NCI-H2196 treated with DMSO at 0.1 percent for 48 hours (cell line): ENCODE data around the gene ZDHHC11.
"Not testable (repeated sequence)": the region's sequence is repeated elsewhere in the genome, so short reads cannot be mapped to it uniquely, and the experiment has no call there.

Experiments
- DNase-seq: peaks from one replicate; lab custom pipeline; 2025; ENCODE audit not compliant: unreplicated experiment; lab: John Stamatoyannopoulos, UW

ZDHHC11 gene

GRCh38 chr5:845676-846601, 4.8 kb downstream of the ZDHHC11 start:
- DNase-seq, result not testable (repeated sequence)

DNA sequence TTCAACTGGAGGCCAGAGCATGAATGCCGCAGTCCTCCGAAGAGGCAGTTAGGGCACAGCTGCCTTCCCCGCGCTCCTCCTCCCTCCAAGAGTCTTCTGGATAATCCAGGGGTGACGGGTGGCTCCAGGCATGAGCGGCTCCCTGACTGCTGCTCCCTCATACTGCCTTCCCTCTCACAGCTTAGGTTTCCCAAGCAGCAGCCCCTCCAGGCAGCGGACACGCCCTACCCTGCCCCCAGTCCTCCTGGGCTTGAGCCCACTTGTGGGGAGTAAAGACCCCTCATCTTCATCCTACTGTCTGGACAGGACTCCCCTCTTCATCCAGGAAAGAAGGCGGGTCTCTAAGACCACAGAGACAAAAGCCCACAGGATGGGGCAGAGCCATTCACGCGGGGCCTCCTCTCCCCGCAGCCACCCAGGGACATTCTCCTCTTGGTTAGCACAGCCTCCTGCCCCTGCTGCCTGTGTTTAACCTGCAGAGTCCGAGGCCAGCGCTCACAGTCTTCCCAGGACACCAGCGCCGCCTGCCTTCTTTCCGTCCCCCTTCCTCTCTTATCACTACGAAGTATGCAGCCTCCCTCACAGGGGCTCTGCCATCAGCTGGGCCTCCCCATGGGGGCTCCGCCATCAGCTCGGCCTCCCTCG, 5.6 kb downstream of the ZDHHC11 start:
- DNase-seq, result not testable (repeated sequence)

DNA sequence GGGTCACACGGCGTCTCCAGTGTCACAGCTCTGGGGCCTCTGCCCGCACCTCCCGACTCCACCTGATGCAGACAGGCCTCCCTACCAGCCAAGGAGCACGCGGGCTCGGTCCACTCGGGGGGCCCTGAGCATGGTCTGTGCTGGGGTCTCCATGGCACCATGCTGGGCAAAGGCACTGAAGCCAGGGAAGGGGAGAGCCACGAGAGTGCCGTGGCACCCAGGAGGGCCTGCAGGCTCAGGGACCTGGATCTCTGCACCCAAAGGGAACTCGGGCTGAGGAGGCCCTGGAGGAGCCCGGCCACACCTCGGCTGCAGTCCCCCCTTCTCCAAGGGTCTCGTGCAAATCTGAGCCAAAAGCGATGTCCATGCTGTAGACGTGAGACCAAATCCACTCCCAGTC, 6.4 kb downstream of the ZDHHC11 start:
- DNase-seq, result not testable (repeated sequence)

- DNase-seq, result not testable (repeated sequence)
These were observed 6.9 kb downstream of the ZDHHC11 start for GRCh38 chr5:843926-844325.

- DNase-seq, result not testable (repeated sequence)
These were observed 7.4 kb downstream of the ZDHHC11 start for GRCh38 chr5:843371-843770.

DNA sequence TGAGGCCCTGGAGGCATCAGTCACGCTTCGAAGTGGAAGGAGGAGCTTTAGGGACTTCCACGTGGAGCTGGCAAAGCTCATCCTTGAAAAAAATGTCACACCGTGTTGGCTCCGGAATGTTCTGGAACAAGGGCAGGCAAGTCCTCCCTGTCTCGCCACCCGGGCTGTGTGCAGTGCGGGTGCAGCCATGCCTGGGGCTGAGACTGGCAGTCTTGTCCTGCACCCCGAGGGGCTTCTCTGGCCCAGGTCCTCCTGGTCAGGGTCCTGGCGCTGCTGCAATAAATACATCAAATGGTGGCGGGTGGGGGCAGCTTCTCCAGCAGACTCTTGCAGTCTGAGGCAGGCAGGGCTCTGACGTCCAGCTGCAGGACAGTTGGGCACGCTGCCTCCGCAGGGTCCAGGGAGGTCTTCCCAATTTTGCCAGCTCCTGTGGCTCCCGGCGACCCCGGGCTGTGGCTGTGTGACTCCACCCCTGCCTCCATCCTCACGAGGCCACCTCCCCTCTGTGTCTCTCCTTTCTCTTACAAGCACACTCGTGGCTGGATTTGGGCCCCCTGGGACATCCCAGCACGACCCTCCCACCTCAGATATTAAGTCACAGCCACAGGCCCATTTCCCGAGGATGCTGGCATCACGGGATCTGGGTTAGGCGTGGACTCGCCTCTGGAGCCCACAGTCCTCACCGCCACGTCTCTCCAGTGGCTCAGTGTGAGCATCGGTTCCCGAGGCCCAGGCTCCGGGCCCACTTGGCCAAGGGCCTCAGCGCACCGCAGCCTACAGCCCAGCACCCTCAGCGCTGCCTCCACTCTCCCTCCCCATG, 8.2 kb downstream of the ZDHHC11 start:
- not testable (repeated sequence) for DNase-seq

DNA sequence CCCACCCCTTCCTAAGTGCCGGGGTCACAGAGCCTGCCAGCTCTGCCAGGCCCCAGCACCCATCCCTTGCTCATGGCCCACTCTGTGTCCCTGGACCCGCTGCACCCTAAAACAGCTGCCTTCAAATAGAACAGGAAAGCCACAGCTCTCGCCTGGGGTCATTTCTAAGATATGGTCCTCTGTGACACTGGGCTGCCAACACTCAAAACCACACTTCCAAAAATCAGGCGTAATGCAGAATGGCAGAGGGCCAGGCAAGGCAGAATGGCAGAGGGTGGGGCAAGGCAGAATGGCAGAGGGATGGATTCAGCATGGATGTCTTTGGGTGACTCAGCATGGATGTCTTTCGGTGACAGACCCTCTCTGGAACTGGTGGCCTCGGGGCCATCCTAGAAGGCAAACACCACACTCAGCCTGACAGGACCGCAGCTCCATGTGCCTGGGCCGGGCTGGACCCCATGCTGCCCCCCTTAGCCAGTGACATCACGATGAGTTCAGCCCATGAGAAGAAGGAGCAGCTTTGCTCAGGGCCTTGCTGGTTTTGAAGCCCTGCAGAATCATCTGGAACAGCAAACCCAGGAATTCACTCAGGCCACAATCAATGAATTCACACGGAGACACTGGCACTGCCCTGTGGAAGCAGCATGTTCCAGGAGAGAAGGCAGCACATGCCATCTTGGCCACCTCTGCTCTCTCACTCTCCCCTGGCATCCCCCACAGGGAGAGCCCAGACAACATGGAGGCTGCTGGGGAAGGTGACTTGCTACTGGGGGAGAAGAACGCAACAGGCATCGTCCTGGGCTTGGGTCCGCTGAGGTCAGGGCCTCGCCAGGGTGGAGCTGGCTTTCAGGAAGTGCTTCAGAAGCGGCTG, 9.0 kb downstream of the ZDHHC11 start:
- DNase-seq, result not testable (repeated sequence)

DNA sequence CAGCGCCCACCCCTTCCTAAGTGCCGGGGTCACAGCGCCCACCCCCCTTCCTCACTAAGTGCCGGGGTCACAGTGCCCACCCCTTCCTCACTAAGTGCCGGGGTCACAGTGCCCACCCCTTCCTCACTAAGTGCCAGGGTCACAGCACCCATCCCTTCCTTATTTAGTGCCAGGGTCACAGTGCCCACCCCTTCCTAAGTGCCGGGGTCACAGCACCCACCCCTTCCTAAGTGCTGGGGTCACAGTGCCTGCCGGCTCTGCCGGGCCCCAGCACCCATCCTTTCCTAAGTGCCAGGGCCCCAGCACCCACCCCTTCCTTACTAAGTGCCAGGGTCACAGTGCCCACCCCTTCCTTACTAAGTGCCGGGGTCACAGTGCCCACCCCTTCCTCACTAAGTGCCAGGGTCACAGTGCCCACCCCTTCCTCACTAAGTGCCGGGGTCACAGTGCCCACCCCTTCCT, 9.8 kb downstream of the ZDHHC11 start:
- DNase-seq, result not testable (repeated sequence)

- DNase-seq, result not testable (repeated sequence)
These were observed 10.4 kb downstream of the ZDHHC11 start for GRCh38 chr5:840118-840973.

- not testable (repeated sequence) for DNase-seq
These were observed 12.3 kb downstream of the ZDHHC11 start for GRCh38 chr5:838431-838851.

DNA sequence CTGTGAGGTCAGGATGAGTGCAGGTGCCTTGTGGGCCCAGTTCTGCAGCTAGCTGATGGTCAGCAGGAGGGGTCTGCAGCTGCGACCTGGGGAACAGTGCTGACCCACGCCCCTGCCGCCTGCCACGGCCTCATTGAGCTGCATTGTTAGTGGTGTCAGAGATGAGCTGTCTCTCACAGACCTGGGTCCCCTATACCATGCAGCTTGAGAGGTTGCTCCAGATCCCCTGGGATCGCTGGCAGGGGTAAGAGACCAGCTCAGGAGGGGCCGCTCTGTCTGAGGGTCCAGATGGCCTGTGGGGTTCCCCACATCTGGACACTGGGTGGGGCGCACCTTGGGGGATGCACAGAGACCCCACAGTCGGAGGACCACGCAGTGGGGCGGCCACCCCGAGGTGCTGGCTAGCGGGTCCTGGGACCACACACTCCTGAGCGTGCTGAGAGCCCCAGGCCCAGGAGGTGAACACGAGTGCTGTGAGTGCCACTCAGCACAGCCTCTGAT, 13.1 kb downstream of the ZDHHC11 start:
- DNase-seq, result not testable (repeated sequence)

GRCh38 chr5:835933-836612, 14.7 kb downstream of the ZDHHC11 start:
- not testable (repeated sequence) for DNase-seq

DNA sequence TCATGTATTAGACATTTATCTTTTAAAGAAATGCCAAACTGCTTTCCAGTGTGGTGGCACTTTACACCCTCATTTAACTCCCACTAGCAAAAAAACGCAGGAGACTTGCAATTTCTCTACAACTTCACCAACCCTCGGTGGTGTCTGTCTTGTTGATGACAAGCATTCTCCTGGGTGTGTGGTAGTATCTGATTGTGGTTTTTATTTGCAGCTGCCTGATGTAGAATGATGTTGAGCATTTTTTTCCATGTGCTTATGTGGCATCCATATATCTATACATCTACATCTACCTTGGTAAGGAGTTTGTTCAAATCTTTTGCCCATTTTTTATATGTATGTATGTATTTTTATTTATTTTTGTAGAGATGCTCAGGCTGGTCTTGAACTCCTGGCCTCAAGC, 16.8 kb downstream of the ZDHHC11 start:
- DNase-seq, result not testable (repeated sequence)

DNA sequence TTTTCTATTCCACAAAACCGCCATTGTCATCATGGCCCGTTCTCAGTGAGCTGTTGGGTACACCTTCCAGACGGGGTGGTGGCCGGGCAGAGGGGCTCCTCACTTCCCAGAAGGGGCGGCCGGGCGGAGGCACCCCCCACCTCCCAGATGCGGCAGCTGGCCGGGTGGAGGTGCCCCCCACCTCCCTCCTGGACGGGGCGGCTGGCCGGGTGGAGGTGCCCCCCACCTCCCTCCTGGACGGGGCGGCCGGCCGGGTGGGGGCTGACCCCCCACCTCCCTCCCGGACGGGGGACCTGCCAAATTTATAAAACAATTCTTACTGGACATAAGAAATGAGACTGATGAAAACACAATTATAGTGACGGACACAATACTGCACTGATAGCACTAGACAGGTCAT, 22.6 kb downstream of the ZDHHC11 start:
- not testable (repeated sequence) for DNase-seq

- DNase-seq, result not testable (repeated sequence)
These were observed 25.2 kb downstream of the ZDHHC11 start for GRCh38 chr5:825544-825943.

- DNase-seq, result no peak
These were observed 29.3 kb downstream of the ZDHHC11 start for GRCh38 chr5:821504-821903.

GRCh38 chr5:820245-820644, 30.5 kb downstream of the ZDHHC11 start:
- DNase-seq, result no peak

GRCh38 chr5:819078-819477, 31.7 kb downstream of the ZDHHC11 start:
- DNase-seq, result no peak
